GM10847 (cell line): ENCODE results near the gene CXorf38.

Experiments
- POLR2A ChIP-seq: IDR thresholded peaks from 2 replicates; pipeline ENCODE4 v1.6.1; 2011; ENCODE audit not compliant: insufficient read length; ENCODE audit errors: extremely low read depth

Gene CXorf38

GRCh38 chrX:40651620-40652223 lies 4.4 kb upstream of the CXorf38 start:
- TF ChIP-seq POLR2A: no peak

- TF ChIP-seq POLR2A: no peak
These were observed 663 bp downstream of the CXorf38 start for GRCh38 chrX:40646489-40647306.

- no peak for TF ChIP-seq POLR2A
These were observed 2.5 kb downstream of the CXorf38 start for GRCh38 chrX:40644821-40645358.

GRCh38 chrX:40644176-40644575 lies 3.2 kb downstream of the CXorf38 start:
- TF ChIP-seq POLR2A: no peak

- TF ChIP-seq POLR2A: no peak
These were observed 9.7 kb downstream of the CXorf38 start for GRCh38 chrX:40637687-40638086.

- no peak for TF ChIP-seq POLR2A
These were observed 15.2 kb downstream of the CXorf38 start for GRCh38 chrX:40632199-40632598.

- no peak for TF ChIP-seq POLR2A
These were observed 18.9 kb downstream of the CXorf38 start for GRCh38 chrX:40628506-40628905.

- no peak for TF ChIP-seq POLR2A
These were observed 22.1 kb downstream of the CXorf38 start for GRCh38 chrX:40625294-40625693.

- TF ChIP-seq POLR2A: no peak
These were observed 23.7 kb downstream of the CXorf38 start for GRCh38 chrX:40623665-40624064.

- TF ChIP-seq POLR2A: no peak
These were observed 24.2 kb downstream of the CXorf38 start, which contains the start of gene MPC1L for GRCh38 chrX:40623139-40623536. Gene MPC1L, plus strand, starts transcription at chrX:40623428. Its CDS starts 138 bp downstream, at chrX:40623566.

GRCh38 chrX:40622479-40623138 lies 24.8 kb downstream of the CXorf38 start:
- no peak for TF ChIP-seq POLR2A

- no peak for TF ChIP-seq POLR2A
These were observed 29.8 kb downstream of the CXorf38 start for GRCh38 chrX:40617566-40617965.

- no peak for TF ChIP-seq POLR2A
These were observed 31.4 kb downstream of the CXorf38 start for GRCh38 chrX:40615976-40616375.

GRCh38 chrX:40612511-40612910 lies 34.9 kb downstream of the CXorf38 start:
- TF ChIP-seq POLR2A: no peak

GRCh38 chrX:40607381-40607780 lies 40.0 kb downstream of the CXorf38 start:
- no peak for TF ChIP-seq POLR2A

GRCh38 chrX:40603446-40603845 lies 43.9 kb downstream of the CXorf38 start:
- no peak for TF ChIP-seq POLR2A
